ENCODE measurements around the gene PIGR.
A peak's percentile ranks its signal among the peaks of the same experiment; 100 is the strongest.

Gene PIGR, protein sequence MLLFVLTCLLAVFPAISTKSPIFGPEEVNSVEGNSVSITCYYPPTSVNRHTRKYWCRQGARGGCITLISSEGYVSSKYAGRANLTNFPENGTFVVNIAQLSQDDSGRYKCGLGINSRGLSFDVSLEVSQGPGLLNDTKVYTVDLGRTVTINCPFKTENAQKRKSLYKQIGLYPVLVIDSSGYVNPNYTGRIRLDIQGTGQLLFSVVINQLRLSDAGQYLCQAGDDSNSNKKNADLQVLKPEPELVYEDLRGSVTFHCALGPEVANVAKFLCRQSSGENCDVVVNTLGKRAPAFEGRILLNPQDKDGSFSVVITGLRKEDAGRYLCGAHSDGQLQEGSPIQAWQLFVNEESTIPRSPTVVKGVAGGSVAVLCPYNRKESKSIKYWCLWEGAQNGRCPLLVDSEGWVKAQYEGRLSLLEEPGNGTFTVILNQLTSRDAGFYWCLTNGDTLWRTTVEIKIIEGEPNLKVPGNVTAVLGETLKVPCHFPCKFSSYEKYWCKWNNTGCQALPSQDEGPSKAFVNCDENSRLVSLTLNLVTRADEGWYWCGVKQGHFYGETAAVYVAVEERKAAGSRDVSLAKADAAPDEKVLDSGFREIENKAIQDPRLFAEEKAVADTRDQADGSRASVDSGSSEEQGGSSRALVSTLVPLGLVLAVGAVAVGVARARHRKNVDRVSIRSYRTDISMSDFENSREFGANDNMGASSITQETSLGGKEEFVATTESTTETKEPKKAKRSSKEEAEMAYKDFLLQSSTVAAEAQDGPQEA

DNA sequence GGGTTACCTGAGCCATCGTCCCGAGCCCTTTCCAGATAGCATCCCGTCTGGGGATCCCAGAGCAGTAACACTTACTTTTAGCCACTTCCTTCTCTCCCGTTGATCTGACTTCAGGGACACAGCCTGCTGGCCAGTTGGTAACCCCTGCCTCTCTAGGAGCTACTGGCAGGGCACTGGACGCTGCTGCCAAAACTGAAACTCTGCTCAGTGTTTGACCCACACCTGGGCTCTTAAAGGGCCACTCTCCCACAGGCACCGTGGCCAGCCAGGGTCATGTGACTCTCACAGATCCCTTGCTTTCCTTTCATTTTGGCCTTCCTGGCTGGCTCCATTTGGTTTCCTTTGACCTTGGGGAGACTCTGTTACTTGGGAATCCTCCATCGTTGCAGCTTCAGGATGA is at the start of gene PIGR:
Gene PIGR (minus strand): TSS at position 206 of the 400 bp plus-strand sequence. CDS start 5,935 bp downstream, outside the sequence.
- no peak for DNase-seq

- no peak for DNase-seq
Observed at GRCh38 chr1:206992790-206993189, 46.5 kb upstream of the PIGR start.

- DNase-seq: no peak
Observed at GRCh38 chr1:206987873-206988272, 41.6 kb upstream of the PIGR start.

GRCh38 chr1:206986885-206987284 is 40.6 kb upstream of the PIGR start:
- DNase-seq: no peak

GRCh38 chr1:206986402-206986801 is 40.1 kb upstream of the PIGR start:
- no peak for DNase-seq

GRCh38 chr1:206985162-206985749 is 39.0 kb upstream of the PIGR start:
- DNase-seq: no peak

- DNase-seq: peak; percentile 59
Observed at GRCh38 chr1:206982216-206982615, 36.0 kb upstream of the PIGR start.

- DNase-seq: peak; percentile 49
Observed at GRCh38 chr1:206979379-206980043, 33.2 kb upstream of the PIGR start.

DNA sequence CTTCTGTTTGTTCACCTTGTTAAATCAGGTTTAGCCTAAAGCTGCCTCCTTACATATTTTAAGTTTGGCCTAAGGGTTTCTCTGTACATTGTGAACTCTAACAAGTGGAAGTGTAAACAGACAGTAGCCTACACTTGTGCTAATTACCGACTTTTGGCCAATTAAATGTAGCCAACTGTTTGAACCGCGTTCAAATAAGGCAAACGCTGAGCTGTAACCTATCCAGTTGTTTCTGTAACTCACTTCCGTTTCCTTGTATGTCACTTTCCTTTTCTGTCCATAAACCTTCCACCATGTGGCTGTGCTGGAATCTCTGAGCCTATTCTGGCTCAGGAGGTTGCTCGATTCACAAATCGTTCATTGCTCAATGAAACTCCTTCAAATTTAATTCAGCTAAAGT is 32.0 kb upstream of the PIGR start:
- peak; percentile 24 for DNase-seq

DNA sequence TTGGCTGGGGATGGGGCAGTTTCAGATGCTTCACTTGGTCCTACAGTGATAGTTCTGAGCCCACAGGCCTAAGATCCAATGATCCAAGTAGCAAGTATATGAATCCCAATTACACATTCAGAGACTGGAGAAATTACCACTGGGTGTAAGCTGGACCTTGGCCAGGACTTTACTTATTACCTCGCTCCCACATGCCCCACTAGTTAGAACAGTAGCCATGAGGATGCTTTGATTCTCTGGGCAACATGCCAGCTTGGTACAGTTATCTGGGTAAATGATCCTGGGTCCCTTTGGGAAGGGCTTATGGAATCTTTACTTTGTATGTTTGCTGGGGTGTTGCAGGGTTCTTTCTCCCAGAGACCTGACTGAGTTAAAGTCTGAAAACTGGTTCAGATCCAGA is 29.0 kb upstream of the PIGR start:
- peak; percentile 68 for DNase-seq

DNA sequence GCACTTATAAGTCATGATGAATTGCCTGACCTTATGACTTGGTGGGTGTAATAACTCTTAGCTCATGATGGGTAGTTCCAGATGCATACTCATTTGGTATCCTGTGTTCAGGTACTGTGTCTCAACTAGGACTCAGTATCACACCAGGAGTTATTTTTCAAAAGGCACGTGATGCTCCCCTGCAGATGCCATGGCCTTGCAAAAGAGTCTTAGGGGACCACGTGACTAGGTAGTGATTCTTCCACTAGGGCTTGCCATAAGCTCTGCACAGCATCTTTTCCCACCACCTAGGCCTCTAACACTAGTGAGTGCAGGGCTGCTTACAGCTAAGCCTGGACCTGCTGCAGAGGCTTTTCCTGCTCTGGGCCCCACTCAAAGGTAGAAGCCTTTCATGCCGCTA is 27.9 kb upstream of the PIGR start:
- DNase-seq: no peak

DNA sequence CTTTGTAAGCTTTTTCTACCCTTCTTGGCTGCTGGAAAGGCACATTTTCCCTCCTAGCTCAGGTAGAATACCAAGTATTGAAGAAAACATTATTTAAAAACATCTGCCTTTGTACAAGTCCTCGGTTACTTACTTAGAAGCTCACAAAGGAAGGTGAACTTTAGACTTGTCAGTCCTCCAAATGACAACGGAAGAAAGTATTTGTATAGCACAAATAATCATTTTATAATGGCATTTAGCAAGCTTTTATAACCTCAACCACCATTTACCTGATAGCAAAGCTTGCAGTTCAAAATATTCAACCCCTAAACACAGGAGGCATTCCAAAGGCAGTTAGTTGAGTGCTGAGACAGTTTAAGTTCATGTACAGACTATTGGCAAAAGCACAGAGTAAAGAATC is 26.5 kb upstream of the PIGR start:
- DNase-seq: no peak

DNA sequence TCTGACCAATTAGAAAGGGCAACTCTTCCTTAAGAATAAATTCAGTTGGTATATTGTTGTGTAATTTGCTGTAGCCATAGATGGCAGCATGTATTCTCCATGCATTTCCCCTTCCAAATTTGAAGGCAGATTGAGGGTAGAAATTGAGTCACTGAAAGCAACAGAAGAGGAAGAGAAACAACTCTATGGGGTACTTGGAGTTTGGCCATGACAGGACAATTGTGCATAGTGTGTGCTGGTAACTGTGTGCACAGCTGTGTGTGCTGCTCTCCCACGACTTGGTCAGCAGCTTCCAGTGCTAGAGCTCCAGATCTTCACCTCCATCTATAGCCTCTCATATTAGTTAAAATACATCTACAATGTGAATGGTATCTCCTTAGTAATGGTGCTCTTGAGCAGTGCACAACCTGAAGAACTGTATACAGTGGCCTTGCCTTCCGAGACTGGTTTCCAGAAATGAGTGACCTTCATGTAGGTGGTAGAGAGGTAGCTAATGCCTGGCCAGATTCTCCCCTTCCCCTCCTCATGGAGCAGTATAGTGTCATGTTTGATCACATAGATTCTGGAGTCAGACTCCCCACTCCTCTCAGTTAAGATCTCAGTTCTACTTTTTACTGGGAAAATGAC is 24.9 kb upstream of the PIGR start:
- DNase-seq: no peak

GRCh38 chr1:206970446-206970845 is 24.2 kb upstream of the PIGR start, which contains the start of gene FCAMR:
Gene FCAMR, minus strand, starts transcription at chr1:206970460. Its CDS starts 335 bp downstream, at chr1:206970125.
- no peak for DNase-seq

GRCh38 chr1:206969090-206969489 is 22.8 kb upstream of the PIGR start:
- DNase-seq: no peak

DNA sequence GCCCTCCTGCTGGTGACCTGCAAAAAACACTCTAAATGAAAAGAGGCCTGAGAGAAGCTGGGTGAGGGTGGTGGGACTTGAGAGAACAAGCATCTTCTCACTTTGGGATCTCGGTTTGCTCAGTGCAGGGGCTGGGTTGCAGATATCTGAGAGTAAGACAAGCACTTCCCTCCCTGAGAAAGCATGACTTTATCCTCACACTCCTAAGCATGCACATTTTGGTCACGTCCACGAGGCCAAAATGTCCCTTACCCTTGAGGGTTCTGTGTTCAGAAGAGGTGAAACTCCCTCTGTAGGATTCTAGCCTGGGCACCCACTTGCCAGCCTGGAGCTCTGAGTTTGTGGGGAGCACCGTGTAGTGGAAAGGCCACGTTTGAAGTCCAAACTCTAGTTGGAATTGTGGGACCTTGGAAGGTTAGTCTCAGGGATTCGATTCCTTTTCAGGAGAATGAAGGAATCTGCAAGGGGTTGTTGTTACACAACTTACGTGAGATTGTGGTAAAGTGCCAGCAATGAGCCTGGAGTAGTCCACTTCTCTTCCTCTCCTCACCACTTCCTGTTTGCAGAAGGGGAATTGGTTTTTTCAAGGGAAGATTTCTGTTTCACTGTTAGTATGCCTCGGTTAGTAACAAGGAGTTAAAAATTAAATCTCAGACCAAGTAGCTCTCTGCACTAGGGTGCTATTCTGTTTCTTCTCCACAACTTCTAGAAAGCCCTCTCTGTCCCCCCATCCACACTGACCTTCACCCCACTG is 21.0 kb upstream of the PIGR start:
- DNase-seq: no peak

DNA sequence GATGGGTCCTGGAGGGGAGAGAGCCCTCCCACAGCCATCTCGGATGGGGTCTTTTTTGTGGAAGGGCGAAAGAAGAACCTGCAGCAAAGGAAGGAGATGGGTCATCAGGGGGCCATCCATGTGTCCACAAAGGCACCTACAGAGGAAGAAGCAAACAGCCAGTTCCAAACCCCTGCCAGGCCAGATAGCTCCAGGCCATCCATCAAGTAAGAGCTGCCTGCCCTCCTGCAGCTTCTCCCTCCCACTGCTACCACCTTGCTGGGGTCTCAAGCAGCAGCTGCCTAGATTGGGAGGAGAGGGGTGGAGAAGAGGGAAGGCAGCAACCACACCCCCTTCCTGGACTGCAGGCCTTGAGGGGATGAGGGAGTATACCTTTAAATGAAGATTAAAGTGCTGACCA is 19.5 kb upstream of the PIGR start:
- DNase-seq: no peak

- DNase-seq: no peak
Observed at GRCh38 chr1:206963740-206964139, 17.5 kb upstream of the PIGR start.

DNA sequence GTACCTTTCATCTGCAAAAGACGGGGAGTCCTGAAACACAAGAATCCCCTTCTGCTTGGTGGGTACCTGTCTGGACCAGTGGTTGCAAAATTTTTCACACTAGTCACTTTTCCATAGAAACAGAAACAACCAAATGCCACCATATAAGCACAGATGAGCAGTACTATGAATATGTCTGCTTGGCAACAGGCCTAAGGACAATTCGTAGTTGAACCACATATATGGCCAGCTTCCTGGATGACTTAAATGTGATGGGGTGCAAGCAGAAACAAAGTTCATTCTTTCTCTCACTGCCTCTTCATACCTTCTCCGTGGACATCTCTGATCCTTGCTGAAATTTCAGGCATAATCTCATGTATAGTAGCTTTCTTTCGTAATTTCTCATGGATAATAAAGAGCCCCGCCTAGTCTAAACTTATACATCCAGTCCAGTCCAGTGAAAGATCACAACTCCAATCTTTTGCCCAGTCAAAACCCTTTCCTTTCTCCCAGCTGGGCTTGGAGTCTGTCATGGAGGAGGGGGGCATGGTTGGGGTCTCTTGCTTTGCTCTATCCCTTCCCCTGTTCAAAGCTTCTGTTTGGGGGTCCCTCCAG is 16.9 kb upstream of the PIGR start:
- no peak for DNase-seq

DNA sequence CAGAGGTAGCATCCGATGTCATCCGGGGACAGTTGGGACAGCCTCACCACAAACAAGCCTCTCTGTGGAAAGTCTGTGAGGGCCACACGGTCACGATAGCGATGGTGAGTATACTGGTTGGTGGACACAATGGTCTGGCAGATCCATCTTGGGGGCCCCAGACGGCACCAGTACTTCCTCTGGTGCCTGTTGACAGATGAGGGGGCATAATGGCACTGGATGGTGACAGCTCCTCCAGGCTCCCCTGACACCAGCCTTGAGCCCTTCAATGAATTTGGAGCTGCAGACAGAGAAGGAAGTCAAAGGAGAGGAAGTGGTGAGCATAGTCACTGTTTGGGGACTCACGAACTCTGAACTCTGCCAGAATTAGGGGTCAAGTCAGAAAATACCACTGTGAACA is 16.0 kb upstream of the PIGR start:
- DNase-seq: no peak

- no peak for DNase-seq
Observed at GRCh38 chr1:206961668-206962067, 15.4 kb upstream of the PIGR start.

All from NCI-H69 (cell line).